DMS114 treated with DMSO at 0.1 percent for 48 hours (cell line): Measurements from ENCODE around the gene ELFN1.
A peak's percentile ranks its signal among the peaks of the same experiment; 100 is the strongest.

Experiments used
- DNase-seq: peaks from one replicate; lab custom pipeline; 2025; ENCODE audit not compliant: unreplicated experiment; lab: John Stamatoyannopoulos, UW

ELFN1 gene

GRCh38 chr7:1663223-1663622, 6.9 kb upstream of the ELFN1 start:
- DNase-seq = no peak

- no peak for DNase-seq
These were observed 6.0 kb upstream of the ELFN1 start for GRCh38 chr7:1663857-1664651.

DNA sequence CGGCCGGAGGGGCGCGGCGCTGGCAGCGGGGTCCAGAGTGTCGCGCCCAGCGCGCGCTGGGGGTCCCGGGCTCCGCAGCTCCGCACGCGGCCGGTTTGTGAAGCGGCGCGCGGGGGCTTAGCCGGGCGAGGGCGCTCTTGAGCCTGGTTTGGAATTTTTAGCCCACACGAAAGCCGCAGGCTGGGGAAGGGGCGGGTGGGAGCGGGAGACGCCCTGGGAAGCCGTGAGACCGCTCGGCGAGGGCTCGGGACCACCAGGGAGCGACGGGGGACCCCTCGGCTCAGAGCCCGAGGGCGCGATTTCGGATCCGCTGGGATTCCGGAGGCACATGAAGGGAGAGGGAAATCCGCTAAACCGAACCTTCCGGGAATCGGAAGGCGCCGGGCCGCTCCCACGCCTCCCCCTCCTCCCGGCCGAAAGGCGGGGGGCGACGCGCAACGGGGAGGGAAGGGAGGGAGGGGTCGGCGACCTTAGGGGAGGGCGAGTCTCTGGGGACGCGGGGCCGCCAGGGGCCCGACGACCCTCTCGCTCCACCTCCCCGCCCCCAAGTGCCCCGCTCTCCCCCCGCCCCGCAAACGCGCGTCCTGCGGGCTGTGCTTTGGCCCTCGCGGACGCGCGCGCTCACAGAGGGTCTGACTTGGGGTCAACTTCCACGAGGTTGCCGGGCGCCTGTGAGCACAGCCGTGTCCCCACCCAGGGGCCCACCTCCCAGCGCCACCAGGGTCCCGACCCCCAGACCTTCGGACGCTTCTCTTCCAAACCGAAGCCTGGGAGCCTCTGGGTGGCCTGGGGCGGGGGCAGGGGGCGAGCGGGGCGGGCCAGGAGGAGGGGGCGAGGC, 5.1 kb upstream of the ELFN1 start:
- peak; percentile 49 for DNase-seq

DNA sequence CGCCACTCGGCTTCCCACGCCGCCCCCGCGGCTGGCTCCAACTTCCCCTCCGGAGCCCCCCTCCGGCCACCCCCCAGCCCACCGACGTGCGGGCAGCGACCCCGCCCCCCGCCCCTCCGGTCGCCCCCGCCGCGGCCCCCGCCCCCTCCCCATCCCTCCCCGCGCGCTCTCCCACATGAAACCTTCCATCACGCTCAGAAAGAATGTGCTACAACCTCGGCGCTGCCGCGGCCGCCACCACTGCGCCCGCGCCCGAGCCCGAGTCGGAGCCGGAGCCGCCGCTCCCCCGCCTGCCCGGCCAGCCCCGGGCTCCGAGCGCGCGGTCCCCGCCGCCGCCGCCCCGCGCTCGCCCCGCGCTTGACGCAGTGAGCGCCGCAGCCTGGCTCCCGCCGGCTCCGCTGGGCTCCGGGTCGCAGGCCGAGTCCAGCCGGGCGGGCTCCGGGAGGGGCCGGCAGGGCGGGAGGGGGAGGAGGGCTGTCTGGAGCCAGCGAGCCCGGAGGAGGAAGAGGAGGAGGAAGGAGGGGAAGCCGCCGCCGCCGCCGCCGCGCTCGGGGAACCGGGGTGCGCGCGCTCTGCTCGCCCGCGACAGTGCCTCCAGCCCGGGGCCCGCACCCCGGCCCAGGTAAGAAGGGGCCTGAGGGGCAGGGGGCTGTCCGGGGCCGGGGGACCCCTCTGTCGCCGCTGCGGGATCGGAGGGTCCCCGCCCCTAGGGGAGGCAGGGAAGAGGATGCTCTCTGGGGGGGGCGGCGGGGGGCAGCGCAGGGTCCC, 4.3 kb upstream of the ELFN1 start:
- no peak for DNase-seq

DNA sequence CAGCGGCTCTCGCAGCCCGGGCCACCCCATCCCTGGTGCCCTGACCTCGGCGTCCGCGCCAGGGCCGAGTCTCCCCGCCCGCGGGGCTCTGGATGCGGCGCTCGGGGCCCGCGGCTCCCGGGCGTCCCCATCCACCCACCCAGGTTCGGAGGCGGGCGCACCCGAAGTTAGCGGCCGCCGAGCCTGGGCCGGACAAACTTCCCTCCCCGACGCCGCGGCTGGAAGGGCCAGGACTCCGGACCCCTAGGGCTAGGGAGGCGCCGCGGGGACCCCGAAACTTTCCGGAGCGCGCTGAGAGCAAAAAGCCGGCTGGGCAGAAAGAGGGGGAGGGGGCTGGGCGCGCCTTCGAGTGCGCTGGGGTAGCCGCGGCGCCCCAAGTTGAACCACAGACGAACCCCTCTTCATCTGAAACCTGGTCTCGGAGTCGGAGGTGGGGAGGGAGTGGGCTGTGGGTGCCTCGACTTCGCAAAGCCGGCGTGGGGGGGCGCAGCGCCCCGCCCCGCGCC, 3.7 kb upstream of the ELFN1 start:
- DNase-seq = no peak

GRCh38 chr7:1666823-1667565, 3.1 kb upstream of the ELFN1 start:
- DNase-seq = no peak

GRCh38 chr7:1667566-1668395, 2.3 kb upstream of the ELFN1 start:
- DNase-seq = no peak

GRCh38 chr7:1668396-1669063, 1.5 kb upstream of the ELFN1 start:
- no peak for DNase-seq

DNA sequence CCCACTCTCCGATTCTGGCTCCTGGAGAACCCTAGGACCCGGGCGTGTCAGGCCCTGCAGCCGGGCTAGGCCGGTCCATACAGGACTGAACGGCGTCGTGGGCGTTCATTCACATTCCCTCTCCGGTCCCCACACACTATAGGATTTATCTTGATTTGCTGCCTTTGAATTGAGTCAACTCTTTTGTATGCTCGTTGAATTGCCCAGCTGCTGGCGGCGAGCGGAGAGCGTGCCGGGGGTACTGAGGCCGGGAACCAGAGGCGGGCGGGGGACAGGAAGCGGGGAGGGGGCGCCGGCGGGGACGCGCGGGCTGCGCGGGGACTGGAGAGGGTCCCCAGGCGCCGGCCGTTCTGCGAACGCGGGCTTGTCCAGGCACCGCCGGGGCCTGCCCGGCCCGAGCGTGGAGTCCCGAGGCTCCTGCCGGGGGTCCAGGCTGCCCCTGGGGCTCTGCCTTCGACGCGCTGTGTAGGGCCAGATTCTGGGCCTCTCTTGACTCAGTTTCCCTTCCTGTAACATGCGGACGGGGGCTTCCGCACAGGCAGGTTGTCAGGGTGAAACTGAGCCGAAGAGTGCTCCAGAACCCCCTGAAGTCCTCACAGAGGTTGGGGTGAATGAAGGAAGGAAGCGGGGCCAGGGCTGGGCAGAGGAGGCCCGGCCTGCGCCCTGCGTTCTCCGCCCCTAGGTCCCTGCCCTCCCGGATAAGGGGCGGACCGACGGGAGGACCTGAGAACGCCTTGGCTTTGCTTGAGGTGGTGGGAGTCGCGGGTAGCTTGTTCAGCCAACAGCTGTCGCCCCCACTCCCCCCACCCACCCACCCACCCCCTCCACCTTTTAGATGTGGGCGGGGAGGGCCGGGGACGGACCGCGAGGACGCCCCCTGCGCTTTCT, 769 bp upstream of the ELFN1 start:
- DNase-seq = peak; percentile 37

DNA sequence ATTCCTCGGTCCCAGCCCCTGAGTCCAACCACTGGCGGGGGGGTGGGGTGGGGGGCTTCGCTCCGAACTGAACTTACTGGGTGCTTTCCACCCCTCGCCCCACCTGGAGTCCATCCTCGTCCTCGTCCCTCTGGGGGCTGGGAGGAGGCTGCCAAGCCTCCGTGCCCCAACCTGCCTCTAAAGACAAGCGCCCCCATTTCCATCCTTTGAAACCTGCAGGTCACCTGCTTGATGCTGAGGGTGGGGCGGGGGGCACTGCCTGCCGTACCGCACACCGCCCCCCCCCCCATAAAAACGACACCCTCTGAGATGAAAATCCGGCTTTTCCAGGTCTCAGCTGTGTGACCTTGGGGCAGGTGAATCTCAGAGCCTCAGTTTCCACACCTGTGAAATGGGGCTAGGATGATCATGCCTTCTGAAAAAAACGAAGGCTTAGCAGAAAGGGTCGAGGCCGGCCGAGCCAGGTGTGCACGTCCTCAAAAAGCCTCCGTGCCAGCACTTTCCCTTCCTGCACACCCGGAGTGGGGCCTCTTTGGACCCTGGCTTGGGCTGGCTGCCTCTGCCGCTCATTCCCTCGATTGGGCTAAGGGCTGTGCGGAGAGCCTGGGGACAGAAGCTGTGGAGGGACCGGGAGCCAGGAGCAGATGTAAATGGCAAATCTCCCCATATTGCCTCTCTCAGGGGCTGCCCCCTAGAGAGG, 967 bp downstream of the ELFN1 start:
- no peak for DNase-seq

DNA sequence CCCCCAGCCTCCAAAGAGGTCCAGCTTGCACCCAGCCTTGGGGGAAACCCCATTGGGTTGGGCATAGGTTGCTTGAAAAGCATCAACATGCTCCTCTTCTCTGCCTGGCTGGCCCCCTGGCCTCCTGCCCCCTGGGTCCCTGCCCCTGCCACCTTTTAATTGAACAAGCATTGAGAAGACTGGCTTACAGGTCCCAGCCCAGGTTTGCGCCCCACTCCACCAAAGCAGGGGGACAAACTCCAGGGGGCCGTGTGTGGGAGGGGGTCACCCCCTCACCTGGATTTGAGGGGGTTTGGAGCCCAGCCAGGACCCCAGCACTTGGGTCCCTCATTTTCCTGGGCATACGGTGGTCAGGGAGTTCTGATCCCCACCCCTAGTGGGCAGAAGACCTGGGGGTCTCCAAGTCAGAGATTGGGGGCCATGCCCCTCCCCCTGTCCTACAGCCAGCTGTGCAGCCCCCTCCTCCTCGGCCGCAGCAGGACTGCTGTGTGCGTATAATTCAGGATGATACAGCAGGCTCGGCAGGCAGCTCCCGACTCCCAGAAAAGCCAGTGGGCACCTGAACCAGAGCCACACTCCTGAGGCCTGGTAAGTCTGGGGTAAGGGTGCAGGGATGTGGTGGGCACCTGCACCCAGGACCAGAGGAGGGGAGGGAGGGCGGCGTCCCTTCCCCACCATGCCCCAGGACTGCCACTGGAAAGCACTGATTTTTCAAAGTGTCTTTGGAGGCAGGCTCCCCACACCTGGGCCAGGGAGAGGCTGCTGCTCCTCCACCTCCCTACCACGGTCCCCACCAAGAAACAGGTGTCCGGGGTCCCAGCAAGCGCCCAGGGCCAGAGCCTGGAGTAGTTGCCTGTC, 1.7 kb downstream of the ELFN1 start:
- DNase-seq = no peak

GRCh38 chr7:1672851-1673486, 2.9 kb downstream of the ELFN1 start:
- no peak for DNase-seq

GRCh38 chr7:1673581-1674118, 3.6 kb downstream of the ELFN1 start:
- DNase-seq = no peak

DNA sequence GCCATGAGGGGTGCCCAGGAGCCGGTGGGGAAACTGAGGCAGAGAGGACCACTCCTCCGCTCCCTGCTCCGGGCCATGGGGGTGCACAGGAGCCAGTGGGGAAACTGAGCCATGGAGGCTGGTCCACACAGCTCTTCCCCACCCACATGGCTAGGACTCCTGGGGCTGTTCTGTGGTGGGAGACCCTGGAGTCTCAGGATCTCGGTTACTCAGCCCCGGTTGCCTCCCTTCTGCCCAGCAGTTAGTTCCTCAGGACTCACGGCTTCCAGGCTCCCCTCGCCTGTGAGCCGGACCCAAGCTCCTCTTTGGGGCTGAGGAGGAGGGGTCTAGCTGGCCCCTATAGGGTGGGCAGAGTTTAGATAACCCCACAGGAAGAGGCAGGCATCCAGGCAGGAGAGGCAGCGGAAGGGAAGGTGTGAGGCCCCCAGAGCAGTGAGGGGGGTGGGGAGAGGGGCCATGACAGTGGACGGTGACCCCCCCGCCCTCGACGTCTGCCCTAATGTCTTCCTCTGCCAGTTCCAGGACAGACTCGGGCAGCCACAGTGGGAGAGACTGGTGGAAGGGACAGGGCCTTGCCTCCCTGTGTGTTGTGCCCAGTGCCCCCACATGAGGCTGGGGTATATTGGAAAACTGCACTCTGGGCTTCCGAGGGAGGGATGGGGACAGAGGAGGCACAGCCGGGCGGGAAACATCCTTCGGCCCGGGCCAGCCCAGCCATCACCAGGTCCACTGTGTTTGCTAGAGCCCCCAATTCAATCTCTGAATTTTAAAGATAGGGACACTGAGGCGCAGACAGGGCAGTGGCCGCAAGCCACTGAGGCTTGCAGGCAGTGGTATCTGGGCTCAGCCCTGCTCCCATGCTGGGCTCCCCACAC, 4.3 kb downstream of the ELFN1 start:
- DNase-seq = no peak
